Lower lobe of right lung (tissue), 2 donors: Measurements from ENCODE around the gene ISOC2. TPM values are rescaled to one million over a fixed set of nuclear protein-coding genes. Genes with fewer than 3 reads are reported as not detected.

Experiments
- ATAC-seq, 2 donors: fragments of 200-7000 bp; cut with Tn5 transposase; one replicate each; pipeline ENCODE4 v1.9.1; 2020 to 2022; ENCODE audit warnings: mild to moderate bottlenecking in 2 of 2, moderate library complexity in 2 of 2
- DNase-seq: peaks from one replicate; pipeline ENCODE4 v3.0.0-alpha.2; 2020
- H3K27ac ChIP-seq: fragments of 200-600 bp; one replicate; pipeline ENCODE4 v1.8.0; 2022
- H3K27me3 ChIP-seq: fragments of 200-600 bp; one replicate; pipeline ENCODE4 v1.8.0; 2022; ENCODE audit warnings: low read depth
- H3K36me3 ChIP-seq: fragments of 200-600 bp; one replicate; pipeline ENCODE4 v1.8.0; 2022; ENCODE audit warnings: mild to moderate bottlenecking
- H3K4me1 ChIP-seq: fragments of 200-600 bp; one replicate; pipeline ENCODE4 v1.8.0; 2022
- H3K4me3 ChIP-seq: fragments of 200-600 bp; one replicate; pipeline ENCODE4 v1.8.0; 2022; ENCODE audit warnings: mild to moderate bottlenecking
- H3K9me3 ChIP-seq: fragments of 200-600 bp; one replicate; pipeline ENCODE4 v1.8.0; 2022
- CTCF ChIP-seq: fragments of 200-600 bp; IDR thresholded peaks from one replicate; pipeline ENCODE4 v1.8.0; 2022; ENCODE audit warnings: antibody characterized with exemption, mild to moderate bottlenecking
- intact Hi-C: fragments of 100-400 bp; cut with DNase I; formaldehyde crosslinking; loops from one replicate; pipeline ENCODE4 v1.11.0; 2022
- total RNA-seq: library from RNA; stranded (reverse); fragmentation: NEBNext Ultra II Directional; extraction: Animal tissue kit (Norgen Biotek cat#: 25700); gene quantifications from one replicate; pipeline ENCODE4 v1.2.1, GENCODE V29; 2021
- donor health status: DM: no; HTN: yes; CAD: no; lungs with severe emphysema.

The ISOC2 gene
- total RNA-seq, 1 donor from 2014 or later, result 28.6 TPM

- Histone ChIP-seq H3K4me3 (no peak overlapping the region), H3K9me3 (no peaks in the 10 kb centered on the region), H3K27ac (no peak overlapping the region), H3K36me3 (no peaks in the 10 kb centered on the region), H3K4me1 (peaks cover 10% of the 10 kb centered on the region), H3K27me3 (peaks cover 85% of the 10 kb centered on the region)
- ATAC-seq, result no peak
- DNase-seq, result no peak
- TF ChIP-seq CTCF, result no peak
- intact Hi-C loops, result no loop called here
These were observed 19.6 kb downstream of the ISOC2 start for GRCh38 chr19:55441692-55442321.

- intact Hi-C loops, result no loop called here
- no peak for TF ChIP-seq CTCF
- H3K36me3 ChIP-seq, result no peaks in the 10 kb centered on the region
- DNase-seq (no peak), ATAC-seq (peak in 1 of 2 donors; percentile 23)
- no peak overlapping the region for H3K27ac ChIP-seq
- H3K9me3 ChIP-seq, result no peaks in the 10 kb centered on the region
- peaks cover 10% of the 10 kb centered on the region for H3K4me1 ChIP-seq
- H3K27me3 ChIP-seq, result peaks cover 81% of the 10 kb centered on the region
- H3K4me3 ChIP-seq, result no peak overlapping the region
These were observed 20.1 kb downstream of the ISOC2 start for GRCh38 chr19:55441319-55441691.

GRCh38 chr19:55440411-55441105 is 20.9 kb downstream of the ISOC2 start:
- ATAC-seq, result no peak
- Histone ChIP-seq H3K27ac (no peak overlapping the region), H3K27me3 (peaks cover 77% of the 10 kb centered on the region), H3K4me3 (no peak overlapping the region), H3K36me3 (no peaks in the 10 kb centered on the region), H3K4me1 (peaks cover 10% of the 10 kb centered on the region), H3K9me3 (no peaks in the 10 kb centered on the region)
- no peak for DNase-seq
- intact Hi-C loops, result no loop called here
- TF ChIP-seq CTCF, result no peak

GRCh38 chr19:55439052-55439451 is 22.4 kb downstream of the ISOC2 start:
- Histone ChIP-seq H3K27ac (no peak overlapping the region), H3K27me3 (peaks cover 62% of the 10 kb centered on the region)
- intact Hi-C loops, result no loop called here

GRCh38 chr19:55437410-55437809 is 24.0 kb downstream of the ISOC2 start:
- peak; percentile 71 for DNase-seq

More at GRCh38 chr19:55439052-55439451, 22.4 kb downstream of the ISOC2 start:
- ATAC-seq, result no peak
- Histone ChIP-seq H3K4me1 (peaks cover 10% of the 10 kb centered on the region), H3K36me3 (no peaks in the 10 kb centered on the region), H3K4me3 (no peak overlapping the region), H3K9me3 (no peaks in the 10 kb centered on the region)
- no peak for DNase-seq
- no peak for TF ChIP-seq CTCF

More at GRCh38 chr19:55437410-55437809, 24.0 kb downstream of the ISOC2 start:
- peak; percentile 74 to 83 for ATAC-seq
- Histone ChIP-seq H3K27me3 (peaks cover 69% of the 10 kb centered on the region), H3K4me1 (peaks cover 10% of the 10 kb centered on the region), H3K4me3 (no peak overlapping the region), H3K27ac (no peak overlapping the region), H3K36me3 (no peaks in the 10 kb centered on the region), H3K9me3 (no peaks in the 10 kb centered on the region)
- TF ChIP-seq CTCF, result no peak
- intact Hi-C loops, result no loop called here
